NCI-H1048 (cell line): ENCODE results near the gene BRD9.
"Not testable (repeated sequence)": the region's sequence is repeated elsewhere in the genome, so short reads cannot be mapped to it uniquely, and the experiment has no call there.

Experiments
- DNase-seq: peaks from one replicate; lab custom pipeline; 2025; lab: John Stamatoyannopoulos, UW

The BRD9 gene

DNA sequence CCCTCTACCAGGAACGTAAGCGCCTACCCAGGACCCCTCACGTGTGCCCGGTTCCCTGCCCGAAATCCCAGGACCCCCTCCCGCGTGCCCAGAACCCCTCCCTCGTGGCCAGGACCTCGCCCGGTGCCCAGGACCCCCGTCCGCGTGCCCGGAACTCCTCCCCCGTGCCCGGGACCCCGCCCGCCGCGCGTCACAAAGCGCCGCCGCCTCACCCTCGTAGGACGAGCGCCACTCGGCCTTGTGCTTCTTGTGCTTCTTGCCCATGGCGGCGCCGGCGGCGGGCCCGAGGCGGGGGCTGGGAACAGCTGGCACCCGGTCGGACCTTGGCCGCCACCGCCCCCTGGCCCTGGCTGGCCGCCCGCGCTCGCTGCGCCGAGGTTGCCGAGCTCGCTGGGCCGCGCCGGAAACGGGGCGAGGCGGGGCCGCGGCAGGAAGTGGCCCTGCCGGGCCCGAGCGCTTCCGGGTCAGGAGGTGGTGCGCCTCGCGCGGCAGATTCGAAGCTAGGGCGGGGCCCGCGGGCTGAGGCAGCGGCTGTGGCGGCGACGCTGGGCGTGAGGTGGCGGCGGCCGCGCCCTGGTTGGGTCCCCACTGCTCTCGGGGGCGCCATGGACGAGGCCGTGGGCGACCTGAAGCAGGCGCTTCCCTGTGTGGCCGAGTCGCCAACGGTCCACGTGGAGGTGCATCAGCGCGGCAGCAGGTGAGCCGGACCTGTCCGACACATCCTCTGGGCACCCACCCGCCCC is at the start of gene BRD9, which contains the start of gene TRIP13:
TSS of gene BRD9 (minus strand) at position 408 of the 743 bp plus-strand sequence. CDS start at position 264, 144 bp downstream.
TSS of gene TRIP13 (plus strand) at position 491 of the 743 bp plus-strand sequence. CDS start at position 606, 115 bp downstream.
- peak; percentile 43 for DNase-seq

GRCh38 chr5:940741-941140 is 48.1 kb upstream of the BRD9 start:
- DNase-seq = not testable (repeated sequence)

DNA sequence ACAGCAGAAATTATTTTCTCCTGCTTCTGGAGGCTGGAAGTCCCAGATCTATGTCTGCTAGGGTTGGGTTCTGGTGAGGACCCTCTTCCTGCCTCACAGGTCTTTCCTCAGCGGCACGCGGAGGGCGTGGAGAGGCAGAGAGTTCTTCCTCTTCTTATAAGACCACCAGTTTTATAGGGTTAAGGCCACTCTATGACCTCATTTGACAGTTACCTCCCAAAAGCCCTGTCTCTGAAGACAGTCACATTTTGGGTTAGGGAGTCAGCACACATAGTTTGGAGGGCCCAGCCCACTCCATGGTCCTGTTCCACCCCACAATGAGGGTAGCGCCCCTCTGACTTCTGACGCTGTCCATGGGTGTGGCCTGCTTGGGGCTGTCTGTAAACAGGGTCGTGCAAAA is 46.8 kb upstream of the BRD9 start:
- DNase-seq = no peak

DNA sequence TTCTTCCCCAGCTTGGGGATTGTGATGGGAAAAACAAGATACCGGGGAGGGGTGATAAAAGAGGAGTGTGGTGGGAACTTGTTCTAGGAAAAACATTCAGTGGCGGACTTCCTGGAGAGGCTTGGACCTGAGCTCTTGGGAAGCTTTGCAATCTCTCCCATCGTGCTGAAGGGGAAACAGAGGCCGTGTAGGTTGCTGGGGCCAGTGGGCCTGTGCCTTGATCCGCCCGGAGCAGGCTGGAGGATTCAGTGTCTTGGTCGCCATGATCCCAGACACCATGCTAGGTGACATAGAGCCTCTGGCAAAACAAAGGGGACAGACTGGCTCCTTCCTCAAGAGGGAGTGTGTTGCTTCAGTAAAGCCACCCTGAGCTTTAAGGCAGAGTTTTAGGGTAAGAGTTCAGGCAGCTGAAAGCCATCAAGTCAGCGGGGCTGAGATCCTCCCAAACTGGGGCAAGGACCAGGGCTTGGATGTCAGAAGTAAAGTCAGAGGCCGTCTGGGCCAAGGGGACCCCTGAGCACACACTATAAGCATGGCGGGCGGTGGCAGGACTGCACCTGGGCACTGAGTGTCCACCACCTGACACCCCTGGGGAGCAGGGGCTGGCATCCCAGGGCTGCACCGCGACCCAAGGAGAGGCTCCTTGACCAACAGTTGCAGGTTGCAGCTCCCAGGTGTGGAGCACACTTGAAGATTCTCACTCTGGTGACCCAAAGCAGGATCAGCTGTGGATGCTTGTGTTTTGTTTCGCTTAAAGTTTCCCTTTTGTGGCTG is 44.7 kb upstream of the BRD9 start:
- DNase-seq = no peak

GRCh38 chr5:936149-937144 is 43.8 kb upstream of the BRD9 start:
- DNase-seq = no peak

- no peak for DNase-seq
Observed at GRCh38 chr5:935510-936084, 43.0 kb upstream of the BRD9 start.

DNA sequence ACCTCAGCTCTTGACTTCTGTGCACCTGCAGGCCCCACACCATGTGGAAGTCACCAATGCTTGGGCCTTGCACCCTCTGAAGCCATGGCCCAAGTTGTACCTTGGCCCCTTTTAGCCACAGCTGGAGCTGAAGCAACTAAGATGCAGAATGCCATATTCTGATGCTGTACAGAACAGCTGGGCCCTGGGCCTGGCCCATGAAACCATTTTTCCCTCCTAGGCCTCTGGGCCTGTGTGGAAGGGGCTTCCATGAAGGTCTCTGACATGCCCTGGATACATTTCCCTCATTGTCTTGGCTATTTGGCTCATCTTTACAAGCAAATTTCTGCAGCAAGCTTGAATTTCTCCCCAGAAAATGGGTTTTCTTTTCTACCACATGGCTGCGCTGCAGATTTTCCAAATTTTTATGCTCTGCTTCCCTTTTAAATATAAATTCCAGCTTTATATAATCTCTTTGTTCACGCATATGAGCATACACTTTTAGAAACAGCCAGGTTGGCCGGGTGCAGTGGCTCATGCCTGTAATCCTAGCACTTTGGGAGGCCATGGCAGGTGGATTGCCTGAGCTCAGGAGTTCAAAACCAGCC is 41.9 kb upstream of the BRD9 start:
- not testable (repeated sequence) for DNase-seq

GRCh38 chr5:933951-934350 is 41.4 kb upstream of the BRD9 start:
- DNase-seq = not testable (repeated sequence)

GRCh38 chr5:933251-933861 is 40.8 kb upstream of the BRD9 start:
- DNase-seq = no peak

DNA sequence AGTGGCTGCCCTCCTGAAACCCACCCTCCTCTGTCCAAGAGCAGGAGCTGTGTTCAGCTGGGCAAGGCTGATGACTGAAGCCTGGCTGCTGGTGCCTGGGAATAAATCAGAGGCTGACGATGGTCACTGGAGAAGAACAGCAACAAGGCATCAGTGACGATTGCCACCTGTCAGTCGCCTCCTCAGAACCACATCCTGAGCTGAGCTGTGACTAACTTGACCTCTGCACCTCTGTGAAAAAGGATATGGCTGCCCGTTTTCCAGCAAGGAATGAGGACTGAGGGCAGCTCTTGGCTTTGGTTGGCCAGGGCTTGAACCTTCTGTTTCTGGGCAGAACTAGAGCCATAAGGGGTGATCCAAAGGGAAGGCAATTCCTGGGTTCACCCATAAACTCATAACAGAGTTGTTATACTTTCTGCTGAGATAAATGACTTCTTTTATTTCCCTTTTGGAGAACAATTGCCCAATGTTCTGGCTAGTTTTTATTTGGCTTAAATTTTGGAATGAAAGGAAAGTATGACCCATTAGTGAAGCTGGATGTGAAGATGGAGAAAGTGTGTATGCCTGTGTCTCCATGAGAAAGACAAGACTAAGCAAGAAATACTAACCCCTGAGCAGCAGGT is 40.1 kb upstream of the BRD9 start:
- DNase-seq = no peak

GRCh38 chr5:932151-932627 is 39.6 kb upstream of the BRD9 start:
- no peak for DNase-seq

DNA sequence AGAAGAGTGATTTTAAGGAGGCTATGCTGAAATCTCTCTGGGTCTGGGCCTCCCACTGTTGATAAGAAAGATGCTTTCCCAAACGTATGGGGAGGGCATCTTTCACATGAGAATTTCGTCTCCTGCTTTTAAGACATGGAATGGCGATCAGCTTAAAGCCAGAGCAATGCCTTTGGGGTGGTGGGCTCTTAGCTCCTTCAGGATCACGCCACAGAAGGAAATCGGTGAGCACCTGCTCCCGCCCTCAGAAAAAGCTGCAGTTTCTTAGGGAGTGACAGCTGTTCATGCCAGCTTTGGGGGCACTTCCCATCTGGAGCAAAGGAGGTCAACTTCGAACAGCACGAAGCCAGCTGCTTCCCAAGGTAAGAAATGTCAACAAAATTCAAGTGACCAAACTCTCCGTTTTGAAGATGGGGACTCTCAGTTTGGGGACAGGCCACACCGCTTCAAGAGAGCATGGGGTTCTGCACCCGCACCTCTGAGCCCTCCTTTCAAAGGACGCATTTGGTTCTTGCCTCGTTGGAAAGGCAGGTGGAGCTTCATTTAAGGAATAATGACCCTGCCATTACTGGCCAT is 39.1 kb upstream of the BRD9 start:
- no peak for DNase-seq

DNA sequence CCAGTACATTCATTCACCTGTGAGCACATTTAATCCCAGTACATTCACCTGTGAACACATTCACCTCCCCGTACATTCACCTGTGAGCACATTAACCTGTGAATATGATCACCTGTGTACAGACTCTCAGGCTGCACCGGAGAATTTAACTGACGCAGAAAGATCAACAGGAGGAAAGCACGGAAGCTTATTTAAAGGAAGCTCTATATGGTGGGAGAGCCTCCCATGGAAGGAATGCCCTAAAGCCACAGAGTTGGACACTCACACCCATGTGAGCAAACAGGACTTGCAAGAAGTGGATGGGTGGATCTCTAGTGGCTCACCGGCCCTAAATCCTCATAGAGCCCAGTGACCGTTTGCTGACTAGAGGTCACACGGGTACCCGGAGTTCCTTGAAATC is 38.3 kb upstream of the BRD9 start:
- no peak for DNase-seq

DNA sequence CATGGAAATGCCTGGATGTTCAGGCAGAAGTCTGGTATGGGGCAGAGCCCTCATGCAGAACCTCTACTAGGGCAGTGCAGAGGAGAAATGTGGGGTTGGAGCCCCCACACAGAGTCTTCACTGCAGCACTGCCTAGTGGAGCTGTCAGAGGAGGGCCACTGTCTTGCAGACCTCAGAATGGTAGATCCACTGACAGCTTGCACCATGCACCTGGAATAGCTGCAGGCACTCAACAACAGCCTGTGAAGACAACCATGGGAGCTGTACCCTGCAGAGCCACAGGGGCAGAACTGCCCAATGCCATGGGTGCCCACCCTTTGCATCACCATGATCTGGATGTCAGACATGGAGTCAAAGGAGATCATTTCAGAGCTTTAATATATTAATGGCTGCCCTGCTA is 37.0 kb upstream of the BRD9 start:
- no peak for DNase-seq

- not testable (repeated sequence) for DNase-seq
Observed at GRCh38 chr5:929182-929581, 36.6 kb upstream of the BRD9 start.

GRCh38 chr5:927172-928015 is 34.8 kb upstream of the BRD9 start:
- no peak for DNase-seq

DNA sequence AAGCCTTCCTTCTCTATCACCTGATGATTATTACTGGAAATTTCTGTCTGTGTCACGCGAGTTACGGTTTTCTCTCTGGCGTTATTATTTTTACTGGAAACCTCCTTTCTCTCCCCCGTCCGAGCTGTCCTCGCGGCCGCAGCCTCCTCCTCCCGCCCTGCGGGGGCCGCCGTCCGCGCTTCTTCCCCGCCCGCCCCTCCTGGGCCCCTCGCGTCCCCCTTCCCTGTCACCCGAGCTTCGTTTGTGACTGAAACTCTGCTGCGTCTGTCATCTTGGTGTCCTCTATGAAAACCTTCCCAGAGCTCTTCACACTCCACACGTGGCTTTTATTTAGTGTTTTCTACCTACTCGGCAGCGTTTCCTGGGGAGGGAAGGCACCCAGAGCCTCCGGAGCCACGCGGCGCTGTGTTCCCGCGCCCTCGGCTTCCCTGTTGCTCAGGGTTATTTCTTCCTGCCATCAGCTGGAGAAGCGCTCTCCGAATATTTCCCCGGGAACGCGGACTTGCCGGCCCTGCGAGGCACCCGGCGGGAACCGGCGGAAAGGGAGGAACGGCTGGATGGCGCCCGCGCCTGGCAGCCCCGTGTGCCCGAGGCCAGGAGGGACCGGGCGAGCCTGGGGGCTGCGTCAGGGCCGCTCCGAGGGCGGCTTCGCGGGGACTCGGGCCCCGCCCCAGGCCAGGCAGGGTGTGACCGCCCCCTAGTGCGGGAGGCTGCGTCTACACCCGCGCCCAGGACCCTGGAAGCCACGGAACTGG is 34.0 kb upstream of the BRD9 start:
- DNase-seq = no peak

GRCh38 chr5:923281-923873 is 30.8 kb upstream of the BRD9 start:
- no peak for DNase-seq
